Mammary epithelial cell (primary cell): ENCODE results near the gene C1QTNF12.

Experiments used
- EZH2 ChIP-seq: IDR thresholded peaks from 2 replicates; pipeline ENCODE4 v1.6.1; 2012; ENCODE audit warnings: low read length, inconsistent platforms, borderline replicate concordance
- TF ChIP-seq, protein P1 (sequence below), 2 donors: IDR thresholded peaks in 1 of 2; conservative IDR thresholded peaks in 1 of 2; 2 replicates each; pipeline ENCODE4 v1.5.1; 2011 to 2012; ENCODE audit warnings: inconsistent platforms in 2 of 2, low read length in 2 of 2, mild to moderate bottlenecking in 2 of 2, control low read depth in 1 of 2, low read depth in 1 of 2; ENCODE audit not compliant: insufficient read depth in 1 of 2; ENCODE audit errors: extremely low read depth in 1 of 2

DNA sequence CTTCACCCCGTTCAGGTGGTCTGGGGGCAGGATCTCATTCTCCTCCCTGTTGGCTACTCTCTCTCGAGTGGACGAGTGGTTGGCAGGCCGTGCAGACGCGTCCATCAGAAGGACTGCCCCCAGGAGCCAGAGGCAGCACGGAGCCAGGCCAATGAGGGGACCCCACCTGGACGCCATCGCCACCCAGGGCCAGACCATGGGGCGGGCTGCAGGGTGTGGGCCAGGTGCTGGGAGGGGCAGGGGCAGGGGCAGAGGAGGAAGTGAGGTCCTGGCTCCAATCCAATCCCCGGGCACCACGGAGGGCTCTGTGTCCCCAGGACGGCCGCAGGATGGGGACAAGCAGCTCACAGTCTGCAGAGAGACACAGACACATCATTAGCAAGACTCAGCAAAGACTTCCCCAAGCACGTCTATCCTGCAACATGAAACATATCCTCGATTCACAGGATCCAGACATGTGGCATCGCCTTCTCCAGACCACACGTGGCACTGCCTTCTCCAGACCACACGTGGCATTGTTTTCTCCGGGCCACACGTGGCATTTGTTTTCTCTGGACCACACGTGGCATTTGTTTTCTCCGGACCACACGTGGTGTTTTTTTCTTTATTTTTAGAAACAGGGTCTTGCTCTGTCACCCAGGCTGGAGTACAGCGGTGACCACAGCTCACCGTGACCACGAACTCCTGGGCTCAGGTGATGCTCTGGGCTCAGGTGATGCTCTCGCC lies 17.8 kb downstream of the C1QTNF12 start:
- TF ChIP-seq, protein P1, sequence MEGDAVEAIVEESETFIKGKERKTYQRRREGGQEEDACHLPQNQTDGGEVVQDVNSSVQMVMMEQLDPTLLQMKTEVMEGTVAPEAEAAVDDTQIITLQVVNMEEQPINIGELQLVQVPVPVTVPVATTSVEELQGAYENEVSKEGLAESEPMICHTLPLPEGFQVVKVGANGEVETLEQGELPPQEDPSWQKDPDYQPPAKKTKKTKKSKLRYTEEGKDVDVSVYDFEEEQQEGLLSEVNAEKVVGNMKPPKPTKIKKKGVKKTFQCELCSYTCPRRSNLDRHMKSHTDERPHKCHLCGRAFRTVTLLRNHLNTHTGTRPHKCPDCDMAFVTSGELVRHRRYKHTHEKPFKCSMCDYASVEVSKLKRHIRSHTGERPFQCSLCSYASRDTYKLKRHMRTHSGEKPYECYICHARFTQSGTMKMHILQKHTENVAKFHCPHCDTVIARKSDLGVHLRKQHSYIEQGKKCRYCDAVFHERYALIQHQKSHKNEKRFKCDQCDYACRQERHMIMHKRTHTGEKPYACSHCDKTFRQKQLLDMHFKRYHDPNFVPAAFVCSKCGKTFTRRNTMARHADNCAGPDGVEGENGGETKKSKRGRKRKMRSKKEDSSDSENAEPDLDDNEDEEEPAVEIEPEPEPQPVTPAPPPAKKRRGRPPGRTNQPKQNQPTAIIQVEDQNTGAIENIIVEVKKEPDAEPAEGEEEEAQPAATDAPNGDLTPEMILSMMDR (conservative IDR thresholded peaks at IDR 0.05 in 1 of 2, IDR thresholded peaks at IDR 0.05 in 1 of 2; ENCODE audit: extremely low read depth in 1 of 2, insufficient read depth in 1 of 2, low read depth in 1 of 2, low read length in 2 of 2), result no peak
- no peak for TF ChIP-seq EZH2
